ENCODE data around the gene DDI2.

DNA sequence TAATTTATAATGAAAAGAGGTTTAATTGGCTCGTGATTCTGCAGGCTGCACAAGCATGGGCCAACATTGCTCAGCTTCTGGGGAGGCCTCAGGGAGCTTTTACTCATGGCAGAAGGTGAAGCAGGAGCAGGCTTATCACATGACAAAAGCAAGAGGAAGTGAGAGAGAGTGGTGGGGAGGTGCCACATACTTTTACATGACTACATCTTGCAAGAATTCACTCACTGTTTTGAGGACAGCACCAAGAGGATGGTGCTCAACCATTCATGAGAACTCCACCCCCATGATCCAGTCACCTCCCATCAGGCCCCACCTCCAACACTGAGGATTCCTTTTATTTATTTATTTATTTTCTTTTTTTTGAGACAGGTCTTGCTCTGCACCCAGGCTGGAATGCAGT, 61.3 kb downstream of the DDI2 start:
- TF ChIP-seq CTCF (IDR thresholded peaks at IDR 0.05; ENCODE audit: insufficient read depth, low read depth, low read length) (no peak), EZH2 (IDR thresholded peaks at IDR 0.05; ENCODE audit: insufficient read depth, low read length) (no peak)
